DOHH2 (cell line): ENCODE results near the gene ABHD1.

ENCODE experiments used
- CTCF ChIP-seq: fragments of 200-600 bp; sonication (generic); IDR thresholded peaks from one replicate; pipeline ENCODE4 v1.5.1; 2014; ENCODE audit warnings: antibody characterized with exemption, mild to moderate bottlenecking, low read depth, low read length; ENCODE audit not compliant: poor library complexity, severe bottlenecking
- EZH2phosphoT487 ChIP-seq: fragments of 200-600 bp; sonication (generic); IDR thresholded peaks from 2 replicates; pipeline ENCODE4 v1.6.1; 2017; ENCODE audit warnings: borderline replicate concordance, mild to moderate bottlenecking, antibody characterized with exemption, low read length, moderate library complexity, mixed read lengths

GRCh38 chr2:27087823-27088410, 35.7 kb upstream of the ABHD1 start:
- TF ChIP-seq CTCF = no peak
- TF ChIP-seq EZH2phosphoT487 = no peak
